Mesangial cell (primary cell): ENCODE data around the gene SIGLEC9. TPM values are rescaled to one million over a fixed set of nuclear protein-coding genes. Genes with fewer than 3 reads are reported as not detected.

Experiments used
- total RNA-seq: library from RNA; depleted of rRNA; stranded (reverse); fragments of >200 nt; gene quantifications from 2 replicates; pipeline ENCODE4 v1.2.3, GENCODE V29; 2015

SIGLEC9 gene
- total RNA-seq = not detected in 2 replicates

GRCh38 chr19:51124729-51125128 is at the start of gene SIGLEC9:
Gene SIGLEC9, plus strand, starts transcription at chr19:51124906. Its CDS starts 69 bp downstream, at chr19:51124975.

GRCh38 chr19:51082611-51083010 is 42.1 kb upstream of the SIGLEC9 start, which contains the start of gene KLK14:
Gene KLK14, minus strand, starts transcription at chr19:51082887. Its CDS starts 273 bp downstream, at chr19:51082614.

GRCh38 chr19:51108066-51108804 is 16.5 kb upstream of the SIGLEC9 start, which contains the start of gene CTU1:
Gene CTU1, minus strand, starts transcription at chr19:51108409. Its CDS starts 3,840 bp downstream, at chr19:51104569.

GRCh38 chr19:51142119-51142518 is 17.4 kb downstream of the SIGLEC9 start, which contains the start of gene SIGLEC7:
Gene SIGLEC7, plus strand, starts transcription at chr19:51142301. Its CDS starts 69 bp downstream, at chr19:51142370.

Other genes with a start within 250 kb of the SIGLEC9 start
- gene KLK4, start 213.5 kb upstream of the SIGLEC9 start, total RNA-seq = not detected in 2 replicates
- not detected in 2 replicates for gene KLK5, start 171.9 kb upstream of the SIGLEC9 start, total RNA-seq
- gene KLK6, start 155.3 kb upstream of the SIGLEC9 start, total RNA-seq = 0.33 and 1.3 TPM in 2 replicates
- gene KLK7, start 141.0 kb upstream of the SIGLEC9 start, total RNA-seq = 0.16 and 0.89 TPM in 2 replicates
- gene KLK8, start 123.3 kb upstream of the SIGLEC9 start, total RNA-seq = not detected in 2 replicates
- gene KLK10, start 105.2 kb upstream of the SIGLEC9 start, total RNA-seq = 1.5 TPM in 1 of 2 replicates, not detected in the other
- gene KLK11, start 98.3 kb upstream of the SIGLEC9 start, total RNA-seq = not detected in 2 replicates
- not detected in 2 replicates for gene KLK12, start 89.9 kb upstream of the SIGLEC9 start, total RNA-seq
- gene KLK13, start 59.8 kb upstream of the SIGLEC9 start, total RNA-seq = not detected in 2 replicates
- 0.81 TPM in 1 of 2 replicates, not detected in the other for gene KLK14, start 42.0 kb upstream of the SIGLEC9 start, total RNA-seq
- gene CTU1, start 16.5 kb upstream of the SIGLEC9 start, total RNA-seq = 11.0 and 12.2 TPM in 2 replicates
- gene SIGLEC7, start 17.4 kb downstream of the SIGLEC9 start, total RNA-seq = not detected in 2 replicates
- gene CD33, start 100.2 kb downstream of the SIGLEC9 start, total RNA-seq = not detected in 2 replicates
- gene SIGLECL1, start 126.2 kb downstream of the SIGLEC9 start, total RNA-seq = not detected in 2 replicates
- gene IGLON5, start 186.7 kb downstream of the SIGLEC9 start, total RNA-seq = not detected in 2 replicates
- gene VSIG10L, start 217.2 kb downstream of the SIGLEC9 start, total RNA-seq = 0.33 and 0.76 TPM in 2 replicates
- 37.6 and 48.7 TPM in 2 replicates for gene ETFB, start 241.5 kb downstream of the SIGLEC9 start, total RNA-seq
- gene CLDND2, start 244.1 kb downstream of the SIGLEC9 start, total RNA-seq = not detected in 2 replicates
- not detected in 2 replicates for gene NKG7, start 247.7 kb downstream of the SIGLEC9 start, total RNA-seq